Activated T-cell treated with anti-CD3 and anti-CD28 coated beads, Interleukin-2, amount 50 U/mL, for 24 hours (primary cell): ENCODE data around the gene ADAMTS20.

Source experiments
- DNase-seq: peaks from one replicate; pipeline ENCODE4 v3.0.0-alpha.2; 2020
- H3K27ac Mint-ChIP-seq: 2 replicates; pipeline ENCODE4 v1.8.0; 2020; ENCODE audit warnings: mild to moderate bottlenecking, mixed read lengths
- H3K27me3 Mint-ChIP-seq: 2 replicates; pipeline ENCODE4 v1.8.0; 2020; ENCODE audit warnings: mixed read lengths
- H3K36me3 Mint-ChIP-seq: 2 replicates; pipeline ENCODE4 v1.8.0; 2020; ENCODE audit warnings: low read depth, mixed read lengths
- H3K4me1 Mint-ChIP-seq: 2 replicates; pipeline ENCODE4 v1.8.0; 2020; ENCODE audit warnings: low read depth, mixed read lengths
- H3K4me3 Mint-ChIP-seq: 2 replicates; pipeline ENCODE4 v1.8.0; 2020; ENCODE audit warnings: mild to moderate bottlenecking, moderate library complexity, mixed read lengths
- H3K9me3 Mint-ChIP-seq: 2 replicates; pipeline ENCODE4 v1.8.0; 2020; ENCODE audit warnings: mixed read lengths

ADAMTS20 gene, protein sequence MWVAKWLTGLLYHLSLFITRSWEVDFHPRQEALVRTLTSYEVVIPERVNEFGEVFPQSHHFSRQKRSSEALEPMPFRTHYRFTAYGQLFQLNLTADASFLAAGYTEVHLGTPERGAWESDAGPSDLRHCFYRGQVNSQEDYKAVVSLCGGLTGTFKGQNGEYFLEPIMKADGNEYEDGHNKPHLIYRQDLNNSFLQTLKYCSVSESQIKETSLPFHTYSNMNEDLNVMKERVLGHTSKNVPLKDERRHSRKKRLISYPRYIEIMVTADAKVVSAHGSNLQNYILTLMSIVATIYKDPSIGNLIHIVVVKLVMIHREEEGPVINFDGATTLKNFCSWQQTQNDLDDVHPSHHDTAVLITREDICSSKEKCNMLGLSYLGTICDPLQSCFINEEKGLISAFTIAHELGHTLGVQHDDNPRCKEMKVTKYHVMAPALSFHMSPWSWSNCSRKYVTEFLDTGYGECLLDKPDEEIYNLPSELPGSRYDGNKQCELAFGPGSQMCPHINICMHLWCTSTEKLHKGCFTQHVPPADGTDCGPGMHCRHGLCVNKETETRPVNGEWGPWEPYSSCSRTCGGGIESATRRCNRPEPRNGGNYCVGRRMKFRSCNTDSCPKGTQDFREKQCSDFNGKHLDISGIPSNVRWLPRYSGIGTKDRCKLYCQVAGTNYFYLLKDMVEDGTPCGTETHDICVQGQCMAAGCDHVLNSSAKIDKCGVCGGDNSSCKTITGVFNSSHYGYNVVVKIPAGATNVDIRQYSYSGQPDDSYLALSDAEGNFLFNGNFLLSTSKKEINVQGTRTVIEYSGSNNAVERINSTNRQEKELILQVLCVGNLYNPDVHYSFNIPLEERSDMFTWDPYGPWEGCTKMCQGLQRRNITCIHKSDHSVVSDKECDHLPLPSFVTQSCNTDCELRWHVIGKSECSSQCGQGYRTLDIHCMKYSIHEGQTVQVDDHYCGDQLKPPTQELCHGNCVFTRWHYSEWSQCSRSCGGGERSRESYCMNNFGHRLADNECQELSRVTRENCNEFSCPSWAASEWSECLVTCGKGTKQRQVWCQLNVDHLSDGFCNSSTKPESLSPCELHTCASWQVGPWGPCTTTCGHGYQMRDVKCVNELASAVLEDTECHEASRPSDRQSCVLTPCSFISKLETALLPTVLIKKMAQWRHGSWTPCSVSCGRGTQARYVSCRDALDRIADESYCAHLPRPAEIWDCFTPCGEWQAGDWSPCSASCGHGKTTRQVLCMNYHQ (N-terminal part only)

GRCh38 chr12:43551971-43552559 lies at the start of gene ADAMTS20:
Gene ADAMTS20, minus strand, starts transcription at chr12:43552203. Its CDS starts 282 bp downstream, at chr12:43551921.
- H3K36me3 Mint-ChIP-seq = no peaks in the 10 kb centered on the region
- peaks cover 16% of the 10 kb centered on the region for H3K9me3 Mint-ChIP-seq
- peaks cover 2% of the 10 kb centered on the region for H3K4me1 Mint-ChIP-seq
- H3K27ac Mint-ChIP-seq = no peak within 1 kb of the TSS
- no peak within 1 kb of the TSS for H3K4me3 Mint-ChIP-seq
- no peak for DNase-seq
- peaks cover 43% of the 10 kb centered on the region for H3K27me3 Mint-ChIP-seq

DNA sequence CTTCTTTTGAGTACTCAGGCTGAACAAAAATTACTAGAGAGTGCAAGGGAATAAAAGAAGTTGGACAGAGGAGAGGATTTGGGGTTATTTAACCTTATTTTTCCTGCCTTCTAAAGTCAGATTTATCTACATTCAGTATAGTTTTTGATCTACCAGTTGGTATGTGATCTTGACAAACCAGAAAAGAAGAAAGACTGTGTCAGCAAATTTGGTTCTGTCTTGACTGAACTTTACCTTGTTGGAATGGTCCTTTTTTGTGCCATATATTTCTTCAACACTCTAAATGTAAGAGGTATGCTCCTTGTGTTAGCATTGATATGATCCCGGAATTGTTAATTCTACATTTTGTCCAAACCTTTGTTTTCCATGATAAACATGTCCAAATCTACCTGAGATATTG lies 47.7 kb upstream of the ADAMTS20 start:
- H3K27ac Mint-ChIP-seq = no peak overlapping the region
- H3K27me3 Mint-ChIP-seq = no peaks in the 10 kb centered on the region
- no peaks in the 10 kb centered on the region for H3K36me3 Mint-ChIP-seq
- H3K4me3 Mint-ChIP-seq = no peak overlapping the region
- DNase-seq = no peak
- no peaks in the 10 kb centered on the region for H3K4me1 Mint-ChIP-seq
- no peaks in the 10 kb centered on the region for H3K9me3 Mint-ChIP-seq

- H3K36me3 Mint-ChIP-seq = no peaks in the 10 kb centered on the region
These were observed 47.1 kb upstream of the ADAMTS20 start for GRCh38 chr12:43599066-43599465.

DNA sequence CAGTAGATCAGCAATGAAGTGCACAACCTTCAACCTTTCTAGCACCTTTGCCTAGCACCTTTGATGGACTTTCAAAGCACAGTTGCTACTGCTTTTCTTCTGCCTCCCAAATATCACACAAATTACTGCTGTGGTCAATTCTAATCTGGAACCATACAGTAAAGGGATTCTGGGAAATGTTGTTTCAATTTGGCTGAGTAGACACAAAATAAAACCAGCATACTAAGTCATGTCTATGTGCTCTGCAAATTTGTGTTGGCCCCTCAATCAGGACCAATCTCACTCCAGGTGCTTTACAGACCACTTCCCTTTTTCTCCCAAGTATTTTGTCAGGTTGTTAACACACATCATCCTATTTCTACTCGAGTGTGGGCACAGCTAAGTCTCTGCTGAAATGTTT lies 38.3 kb upstream of the ADAMTS20 start:
- no peaks in the 10 kb centered on the region for H3K27me3 Mint-ChIP-seq
- H3K9me3 Mint-ChIP-seq = no peaks in the 10 kb centered on the region
- H3K36me3 Mint-ChIP-seq = no peaks in the 10 kb centered on the region
- H3K4me3 Mint-ChIP-seq = no peak overlapping the region
- H3K4me1 Mint-ChIP-seq = no peaks in the 10 kb centered on the region
- H3K27ac Mint-ChIP-seq = no peak overlapping the region
- DNase-seq = no peak

More at GRCh38 chr12:43599066-43599465, 47.1 kb upstream of the ADAMTS20 start:
- H3K9me3 Mint-ChIP-seq = no peaks in the 10 kb centered on the region
- DNase-seq = no peak
- no peak overlapping the region for H3K27ac Mint-ChIP-seq
- no peaks in the 10 kb centered on the region for H3K27me3 Mint-ChIP-seq
- H3K4me1 Mint-ChIP-seq = no peaks in the 10 kb centered on the region
- no peak overlapping the region for H3K4me3 Mint-ChIP-seq

DNA sequence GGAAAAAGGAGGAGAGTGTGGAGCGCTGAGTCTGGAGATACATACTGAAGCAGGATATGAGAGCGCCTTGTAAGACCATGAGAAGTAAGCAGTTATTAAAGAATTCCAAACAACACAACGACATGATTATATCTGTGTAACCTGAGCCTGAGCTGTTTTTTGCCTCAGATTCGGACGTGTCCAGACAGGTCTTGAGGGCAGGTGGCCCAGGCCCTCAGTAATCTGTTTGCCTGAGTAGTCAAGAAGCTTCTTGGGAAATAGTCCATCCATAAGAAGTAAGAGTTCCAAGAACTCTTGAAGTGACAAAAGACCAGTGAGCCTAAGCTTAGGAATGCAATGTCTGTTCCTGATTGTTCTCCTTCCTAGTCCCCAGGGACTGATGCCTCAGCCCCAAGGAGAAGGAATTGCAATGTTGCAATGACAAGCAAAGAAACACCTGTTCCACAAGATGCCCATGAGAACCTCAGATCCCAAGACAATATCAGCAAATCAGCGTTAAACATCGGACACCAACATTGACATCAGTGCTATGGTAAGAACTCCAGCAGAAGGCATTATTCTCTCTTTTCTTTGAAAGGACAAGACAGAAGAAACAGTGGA lies 34.7 kb upstream of the ADAMTS20 start:
- no peaks in the 10 kb centered on the region for H3K27me3 Mint-ChIP-seq
- no peaks in the 10 kb centered on the region for H3K4me1 Mint-ChIP-seq
- H3K36me3 Mint-ChIP-seq = no peaks in the 10 kb centered on the region
- H3K4me3 Mint-ChIP-seq = no peak overlapping the region
- no peak for DNase-seq
- no peaks in the 10 kb centered on the region for H3K9me3 Mint-ChIP-seq
- H3K27ac Mint-ChIP-seq = no peak overlapping the region

GRCh38 chr12:43585676-43586075 lies 33.7 kb upstream of the ADAMTS20 start:
- DNase-seq = no peak
- Mint-ChIP-seq H3K27ac (no peak overlapping the region), H3K9me3 (no peaks in the 10 kb centered on the region), H3K4me3 (no peak overlapping the region), H3K27me3 (no peaks in the 10 kb centered on the region), H3K4me1 (no peaks in the 10 kb centered on the region), H3K36me3 (no peaks in the 10 kb centered on the region)

DNA sequence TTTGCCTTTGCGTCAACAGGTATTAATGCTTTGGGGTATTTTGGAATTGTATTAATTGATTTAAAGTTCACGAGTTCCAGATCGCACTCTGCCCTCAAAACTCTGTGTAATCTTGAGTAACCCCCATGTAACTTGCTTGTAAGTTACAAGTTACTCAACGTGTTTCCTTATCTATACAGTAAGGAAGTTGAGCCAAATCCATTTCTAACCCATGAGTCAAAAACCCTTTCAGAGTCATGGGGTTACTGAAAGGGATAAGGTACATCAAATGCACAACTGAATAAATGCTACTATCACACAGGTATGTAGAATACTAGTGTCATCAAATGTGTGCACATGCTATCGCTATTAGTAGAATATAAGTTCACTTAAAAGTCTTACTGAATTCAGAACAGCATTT lies 28.6 kb upstream of the ADAMTS20 start:
- no peak for DNase-seq
- Mint-ChIP-seq H3K27ac (no peak overlapping the region), H3K9me3 (no peaks in the 10 kb centered on the region), H3K4me3 (no peak overlapping the region), H3K4me1 (no peaks in the 10 kb centered on the region), H3K36me3 (no peaks in the 10 kb centered on the region), H3K27me3 (no peaks in the 10 kb centered on the region)

DNA sequence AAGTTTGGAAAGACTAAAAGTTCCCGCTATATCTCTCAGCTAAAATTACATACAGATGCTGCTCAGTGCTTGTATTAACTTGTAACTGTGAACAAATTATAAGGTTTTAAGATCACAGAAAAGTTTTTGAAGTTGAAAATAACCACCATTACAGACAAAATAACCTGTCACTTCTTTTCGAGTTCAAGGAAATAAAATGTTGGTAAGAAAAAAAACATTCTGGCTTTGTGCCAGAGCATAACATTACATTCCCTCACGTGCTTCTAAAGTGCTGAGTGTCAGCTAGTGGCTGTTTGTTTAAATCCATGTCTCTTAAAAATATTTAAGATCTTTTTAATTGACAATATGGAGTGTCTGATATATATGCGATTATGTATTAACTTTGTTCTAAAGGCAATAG lies 27.2 kb upstream of the ADAMTS20 start:
- H3K27ac Mint-ChIP-seq = no peak overlapping the region
- peaks cover 2% of the 10 kb centered on the region for H3K27me3 Mint-ChIP-seq
- H3K9me3 Mint-ChIP-seq = no peaks in the 10 kb centered on the region
- DNase-seq = no peak
- no peaks in the 10 kb centered on the region for H3K4me1 Mint-ChIP-seq
- no peaks in the 10 kb centered on the region for H3K36me3 Mint-ChIP-seq
- H3K4me3 Mint-ChIP-seq = no peak overlapping the region

- no peak for DNase-seq
- Mint-ChIP-seq H3K36me3 (no peaks in the 10 kb centered on the region), H3K27me3 (peaks cover 3% of the 10 kb centered on the region), H3K4me1 (no peaks in the 10 kb centered on the region), H3K9me3 (no peaks in the 10 kb centered on the region), H3K27ac (no peak overlapping the region), H3K4me3 (no peak overlapping the region)
These were observed 26.8 kb upstream of the ADAMTS20 start for GRCh38 chr12:43578782-43579181.

GRCh38 chr12:43577381-43577780 lies 25.4 kb upstream of the ADAMTS20 start:
- H3K4me1 Mint-ChIP-seq = no peaks in the 10 kb centered on the region
- H3K4me3 Mint-ChIP-seq = no peak overlapping the region
- H3K27ac Mint-ChIP-seq = no peak overlapping the region
- H3K27me3 Mint-ChIP-seq = peaks cover 3% of the 10 kb centered on the region
- H3K36me3 Mint-ChIP-seq = no peaks in the 10 kb centered on the region
- DNase-seq = no peak
- H3K9me3 Mint-ChIP-seq = peaks cover 5% of the 10 kb centered on the region

DNA sequence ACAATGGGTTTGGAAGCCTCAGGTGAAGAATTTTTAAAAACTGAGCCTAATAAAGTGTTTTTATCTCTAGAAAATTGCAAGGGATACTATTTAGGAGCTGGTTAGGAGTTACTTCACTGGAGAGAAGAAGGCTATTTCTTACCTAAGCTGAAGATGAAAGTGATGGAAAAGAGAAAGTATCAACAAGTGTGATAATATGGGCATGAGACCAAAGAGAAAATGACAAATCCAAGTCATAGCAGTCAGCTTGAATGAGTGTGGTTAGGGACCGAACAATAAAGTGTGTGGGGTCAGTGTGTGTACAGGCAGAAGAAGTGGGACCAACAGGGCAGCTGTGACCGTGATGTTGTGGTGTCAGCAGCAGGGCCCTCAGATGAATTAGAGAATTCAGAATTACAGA lies 24.2 kb upstream of the ADAMTS20 start:
- no peaks in the 10 kb centered on the region for H3K4me1 Mint-ChIP-seq
- peaks cover 6% of the 10 kb centered on the region for H3K27me3 Mint-ChIP-seq
- H3K4me3 Mint-ChIP-seq = no peak overlapping the region

DNA sequence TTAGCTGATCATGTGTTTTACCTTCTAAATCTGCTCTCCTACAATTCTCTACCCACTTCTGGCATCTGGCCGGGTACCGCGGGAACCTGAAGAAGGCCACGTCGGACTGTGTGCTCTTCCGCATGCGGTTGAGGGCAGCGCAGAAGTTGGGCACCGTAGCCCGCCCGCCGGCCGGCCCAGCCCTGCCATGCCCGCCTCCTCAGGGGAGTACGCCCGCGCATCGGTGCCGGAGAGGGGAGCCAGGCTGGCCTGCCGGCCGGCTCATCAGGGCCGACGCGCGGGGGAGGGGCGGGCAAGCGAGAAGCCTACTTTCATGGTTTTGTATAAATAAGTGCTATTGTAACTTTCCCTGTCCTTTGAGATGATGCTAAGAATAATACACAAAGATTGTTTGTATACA lies 19.9 kb upstream of the ADAMTS20 start:
- DNase-seq = no peak
- Mint-ChIP-seq H3K27ac (no peak overlapping the region), H3K27me3 (peaks cover 6% of the 10 kb centered on the region), H3K4me3 (no peak overlapping the region), H3K36me3 (no peaks in the 10 kb centered on the region), H3K9me3 (peaks cover 5% of the 10 kb centered on the region), H3K4me1 (no peaks in the 10 kb centered on the region)

More for the DNA sequence above, 24.2 kb upstream of the ADAMTS20 start:
- H3K9me3 Mint-ChIP-seq = peaks cover 5% of the 10 kb centered on the region
- DNase-seq = no peak
- H3K36me3 Mint-ChIP-seq = no peaks in the 10 kb centered on the region
- H3K27ac Mint-ChIP-seq = no peak overlapping the region

DNA sequence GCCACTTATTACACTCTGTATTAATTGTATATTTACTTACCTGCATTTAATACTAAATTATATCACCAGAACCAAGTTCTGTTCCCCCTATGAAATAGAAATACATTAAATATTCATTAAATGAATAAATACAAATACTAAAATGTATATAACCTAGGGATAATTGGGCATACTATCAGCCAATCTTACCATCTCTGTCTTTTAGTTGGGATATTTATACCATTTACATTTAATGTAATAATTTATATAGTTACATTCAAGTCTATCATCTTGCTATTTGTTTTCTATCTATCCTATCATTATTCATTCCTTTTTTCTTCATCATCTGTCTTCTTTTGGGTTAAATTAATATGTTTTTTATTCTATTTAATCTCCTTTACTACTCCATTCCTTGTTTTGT lies 4.1 kb upstream of the ADAMTS20 start:
- Mint-ChIP-seq H3K36me3 (no peaks in the 10 kb centered on the region), H3K27ac (no peak overlapping the region), H3K4me3 (no peak overlapping the region), H3K4me1 (peaks cover 2% of the 10 kb centered on the region), H3K9me3 (peaks cover 34% of the 10 kb centered on the region), H3K27me3 (peaks cover 26% of the 10 kb centered on the region)
- DNase-seq = no peak
